Measurements from ENCODE around the gene ZNF324B. TPM values are rescaled to one million over a fixed set of nuclear protein-coding genes. Genes with fewer than 3 reads are reported as not detected.
"Not testable (repeated sequence)": the region's sequence is repeated elsewhere in the genome, so short reads cannot be mapped to it uniquely, and the experiment has no call there.

ZNF324B gene
- total RNA-seq (5.8 and 7.0 TPM in 2 replicates), polyA plus RNA-seq (1.9 and 2.4 TPM in 2 replicates)

DNA sequence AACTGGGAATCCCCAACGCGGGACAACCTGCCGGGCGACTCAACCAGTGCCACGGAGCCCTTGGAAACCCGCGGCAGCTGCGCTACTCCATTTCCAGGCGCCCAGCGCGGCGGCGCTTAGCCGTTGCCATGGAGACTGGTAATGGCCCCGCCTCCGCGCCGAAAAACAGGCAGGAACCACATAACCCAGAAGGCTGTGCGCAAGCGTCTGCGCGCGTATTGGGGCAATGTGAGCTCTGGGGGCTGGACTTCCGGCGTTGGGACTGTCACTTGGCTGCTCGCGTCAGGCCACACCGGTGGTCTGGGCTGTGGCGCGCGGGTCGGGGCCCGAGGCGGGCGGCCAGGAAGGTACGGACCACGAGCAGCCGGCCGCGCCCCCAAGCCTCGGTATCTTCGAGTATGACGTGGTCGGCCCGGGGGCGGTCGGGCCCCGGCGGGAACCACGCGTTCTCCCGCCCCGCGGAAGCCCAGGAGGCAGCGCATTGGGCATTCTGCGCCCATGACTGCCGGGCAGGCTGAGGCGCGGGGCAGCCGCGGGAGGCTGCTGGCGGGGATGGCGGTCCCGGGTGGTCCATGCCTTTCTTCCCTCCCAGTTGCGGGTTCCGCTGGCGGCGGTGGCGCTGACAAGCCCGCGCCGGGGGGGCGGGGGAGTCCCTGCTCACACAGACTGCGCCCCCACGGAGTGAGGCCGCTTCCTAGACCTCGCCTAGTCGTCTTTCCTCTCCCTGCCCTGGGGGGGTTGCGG is at the start of gene ZNF324B:
Gene ZNF324B (plus strand): TSS at position 265 of the 744 bp plus-strand sequence. CDS start 2,080 bp downstream, outside the sequence.
- H2AFZ ChIP-seq: peak within 1 kb of the TSS; percentile 81
- DNase-seq (ENCODE audit: low spot score): peak; percentile 97
- H3K27ac ChIP-seq: no peak within 1 kb of the TSS
- no peaks in the 10 kb centered on the region for H3K36me3 ChIP-seq (replicated peaks; ENCODE audit: insufficient read depth, low read depth)
- no peaks in the 10 kb centered on the region for H3K79me2 ChIP-seq
- H3K4me3 ChIP-seq: peak within 1 kb of the TSS; percentile 57
- H4K20me1 ChIP-seq (ENCODE audit: insufficient read depth, poor library complexity, severe bottlenecking): no peaks in the 10 kb centered on the region
- no peaks in the 10 kb centered on the region for H3K27me3 ChIP-seq
- no peaks in the 10 kb centered on the region for H3K4me1 ChIP-seq (ENCODE audit: insufficient read depth)
- WGBS (ENCODE audit: low lambda C conversion rate, missing lambda C conversion rate): under 1% methylated on average over 70 of the region's 79 CpGs
- no peaks in the 10 kb centered on the region for H3K9me3 ChIP-seq (ENCODE audit: low read depth)
- TF ChIP-seq CTCF (IDR thresholded peaks at IDR 0.05; ENCODE audit: poor library complexity): no peak
- TF ChIP-seq EZH2phosphoT487 (IDR thresholded peaks at IDR 0.05; ENCODE audit: low read depth, severe bottlenecking, unreplicated experiment): no peak
- TF ChIP-seq EZH2 (IDR thresholded peaks at IDR 0.05; ENCODE audit: borderline replicate concordance): no peak
- peak within 1 kb of the TSS; percentile 87 for H3K4me2 ChIP-seq
- no peaks in the 10 kb centered on the region for H3K9me2 ChIP-seq (replicated peaks; ENCODE audit: insufficient read depth)

- Histone ChIP-seq H3K4me3 (peak overlapping the region; percentile 41), H3K27ac (peak overlapping the region; percentile 59), H3K79me2 (peaks cover 17% of the 10 kb centered on the region), H3K27me3 (peaks cover 5% of the 10 kb centered on the region), H3K9me2 (replicated peaks; ENCODE audit: insufficient read depth) (no peaks in the 10 kb centered on the region), H3K36me3 (replicated peaks; ENCODE audit: insufficient read depth, low read depth) (no peaks in the 10 kb centered on the region), H3K4me1 (ENCODE audit: insufficient read depth) (peaks cover 10% of the 10 kb centered on the region), H4K20me1 (ENCODE audit: insufficient read depth, poor library complexity, severe bottlenecking) (no peaks in the 10 kb centered on the region), H3K9me3 (ENCODE audit: low read depth) (no peaks in the 10 kb centered on the region), H2AFZ (peak overlapping the region; percentile 12), H3K4me2 (peak overlapping the region; percentile 80)
- TF ChIP-seq EZH2 (IDR thresholded peaks at IDR 0.05; ENCODE audit: borderline replicate concordance) (no peak), CTCF (IDR thresholded peaks at IDR 0.05; ENCODE audit: poor library complexity) (no peak), EZH2phosphoT487 (IDR thresholded peaks at IDR 0.05; ENCODE audit: low read depth, severe bottlenecking, unreplicated experiment) (no peak)
- DNase-seq (ENCODE audit: low spot score): no peak
- 25% methylated on average over 22 of the region's 23 CpGs for WGBS (ENCODE audit: low lambda C conversion rate, missing lambda C conversion rate)
Observed at GRCh38 chr19:58401840-58402421, 49.5 kb upstream of the ZNF324B start.

- H3K9me3 ChIP-seq (ENCODE audit: low read depth); H3K27me3 ChIP-seq; H2AFZ ChIP-seq; H3K4me3 ChIP-seq; H3K9me2 ChIP-seq (replicated peaks; ENCODE audit: insufficient read depth); H3K4me2 ChIP-seq; H3K36me3 ChIP-seq (replicated peaks; ENCODE audit: insufficient read depth, low read depth); H4K20me1 ChIP-seq (ENCODE audit: insufficient read depth, poor library complexity, severe bottlenecking): not testable (repeated sequence)
- WGBS (ENCODE audit: low lambda C conversion rate, missing lambda C conversion rate): 68% methylated on average over 5 of the region's 5 CpGs
- peaks cover 30% of the 10 kb centered on the region for H3K79me2 ChIP-seq
- peak overlapping the region; percentile 58 for H3K27ac ChIP-seq
- H3K4me1 ChIP-seq (ENCODE audit: insufficient read depth): peaks cover 17% of the 10 kb centered on the region
- peak; percentile 53 for DNase-seq (ENCODE audit: low spot score)
Observed at GRCh38 chr19:58403920-58404478, 47.4 kb upstream of the ZNF324B start.

Measured in hepatocyte (in vitro differentiated cells).